SK-N-SH treated with all-trans-retinoic acid at 6 μM for 48 hours (cell line): ENCODE measurements around the gene DHODH.

Source experiments
- CSDC2 ChIP-seq: fragments of 250-450 bp; sonication (Bioruptor Pico); IDR thresholded peaks from 2 replicates; pipeline ENCODE4 v1.5.0; 2020; ENCODE audit warnings: mild to moderate bottlenecking, moderate library complexity
- PATZ1 ChIP-seq: fragments of 250-450 bp; sonication (Bioruptor Pico); IDR thresholded peaks from 2 replicates; pipeline ENCODE4 v1.8.0; 2020; ENCODE audit warnings: mild to moderate bottlenecking, moderate library complexity, borderline replicate concordance
- TCF4 ChIP-seq: fragments of 250-450 bp; sonication (Bioruptor Pico); IDR thresholded peaks from 2 replicates; pipeline ENCODE4 v1.8.0; 2021; ENCODE audit warnings: mild to moderate bottlenecking, moderate library complexity, borderline replicate concordance
- ZFP3 ChIP-seq: fragments of 250-450 bp; sonication (Bioruptor Pico); IDR thresholded peaks from 2 replicates; pipeline ENCODE4 v1.5.0; 2020; ENCODE audit warnings: mild to moderate bottlenecking, moderate library complexity

GRCh38 chr16:72025404-72026114 lies 17.0 kb downstream of the DHODH start:
- no peak for TF ChIP-seq CSDC2 (CRISPR knock-in tag)
- no peak for TF ChIP-seq PATZ1 (CRISPR knock-in tag)
- no peak for TF ChIP-seq ZFP3 (CRISPR knock-in tag)
- no peak for TF ChIP-seq TCF4 (CRISPR knock-in tag)
